HG02588 (cell line): ENCODE data around the gene CREB5.

ENCODE experiments used
- ATAC-seq: cut with Tn5 transposase; IDR thresholded peaks from one replicate; pipeline ENCODE4 v1.9.1; 2021; ENCODE audit warnings: mild to moderate bottlenecking, moderate library complexity; ENCODE audit not compliant: unreplicated experiment

The CREB5 gene

GRCh38 chr7:28433699-28434219 lies 21.4 kb downstream of the CREB5 start:
- ATAC-seq: no peak

- ATAC-seq: no peak
Observed at GRCh38 chr7:28434510-28434909, 22.2 kb downstream of the CREB5 start.

- ATAC-seq: no peak
Observed at GRCh38 chr7:28435152-28435551, 22.8 kb downstream of the CREB5 start.

GRCh38 chr7:28435732-28436378 lies 23.5 kb downstream of the CREB5 start:
- ATAC-seq: no peak

- ATAC-seq: no peak
Observed at GRCh38 chr7:28440055-28440601, 27.8 kb downstream of the CREB5 start.

- ATAC-seq: no peak
Observed at GRCh38 chr7:28442540-28443420, 30.5 kb downstream of the CREB5 start.

GRCh38 chr7:28446131-28446530 lies 33.8 kb downstream of the CREB5 start:
- no peak for ATAC-seq

GRCh38 chr7:28447071-28447470 lies 34.8 kb downstream of the CREB5 start:
- no peak for ATAC-seq

- no peak for ATAC-seq
Observed at GRCh38 chr7:28448708-28449107, 36.4 kb downstream of the CREB5 start.

- ATAC-seq: no peak
Observed at GRCh38 chr7:28452681-28453080, 40.4 kb downstream of the CREB5 start.

GRCh38 chr7:28455486-28455885 lies 43.2 kb downstream of the CREB5 start:
- no peak for ATAC-seq

GRCh38 chr7:28456044-28456443 lies 43.7 kb downstream of the CREB5 start:
- ATAC-seq: no peak

GRCh38 chr7:28458732-28459131 lies 46.4 kb downstream of the CREB5 start:
- no peak for ATAC-seq

GRCh38 chr7:28459306-28459705 lies 47.0 kb downstream of the CREB5 start:
- no peak for ATAC-seq

GRCh38 chr7:28465697-28466096 lies 53.4 kb downstream of the CREB5 start:
- no peak for ATAC-seq

GRCh38 chr7:28466341-28466740 lies 54.0 kb downstream of the CREB5 start:
- ATAC-seq: no peak

GRCh38 chr7:28466885-28467284 lies 54.6 kb downstream of the CREB5 start:
- no peak for ATAC-seq

- ATAC-seq: no peak
Observed at GRCh38 chr7:28469562-28469961, 57.2 kb downstream of the CREB5 start.

GRCh38 chr7:28470344-28470743 lies 58.0 kb downstream of the CREB5 start:
- no peak for ATAC-seq

- no peak for ATAC-seq
Observed at GRCh38 chr7:28472332-28472731, 60.0 kb downstream of the CREB5 start.

GRCh38 chr7:28473571-28474281 lies 61.4 kb downstream of the CREB5 start:
- ATAC-seq: no peak
